Fibroblast of skin of right quadriceps (primary cell): Measurements from ENCODE around the gene TTC21A.
"Not testable (repeated sequence)": the region's sequence is repeated elsewhere in the genome, so short reads cannot be mapped to it uniquely, and the experiment has no call there.

ENCODE experiments used
- DNase-seq: peaks from one replicate; pipeline ENCODE4 v3.0.0-alpha.2; 2013

Gene TTC21A

DNA sequence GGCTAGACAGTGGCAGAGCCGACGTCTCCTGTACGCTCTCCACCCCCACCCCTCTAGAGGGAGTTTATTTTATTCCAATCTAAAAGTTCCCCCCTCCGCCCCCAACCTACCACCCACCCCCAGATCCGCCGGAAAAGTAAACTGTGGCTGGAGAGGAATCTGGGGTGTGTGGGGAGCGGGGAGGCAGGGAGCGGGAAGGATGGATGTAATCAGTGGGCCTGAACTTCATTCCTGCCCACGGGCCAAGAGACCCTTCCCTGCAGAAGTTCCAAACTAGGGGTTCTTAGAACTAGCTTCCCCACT lies 46.4 kb downstream of the TTC21A start:
- DNase-seq: no peak

DNA sequence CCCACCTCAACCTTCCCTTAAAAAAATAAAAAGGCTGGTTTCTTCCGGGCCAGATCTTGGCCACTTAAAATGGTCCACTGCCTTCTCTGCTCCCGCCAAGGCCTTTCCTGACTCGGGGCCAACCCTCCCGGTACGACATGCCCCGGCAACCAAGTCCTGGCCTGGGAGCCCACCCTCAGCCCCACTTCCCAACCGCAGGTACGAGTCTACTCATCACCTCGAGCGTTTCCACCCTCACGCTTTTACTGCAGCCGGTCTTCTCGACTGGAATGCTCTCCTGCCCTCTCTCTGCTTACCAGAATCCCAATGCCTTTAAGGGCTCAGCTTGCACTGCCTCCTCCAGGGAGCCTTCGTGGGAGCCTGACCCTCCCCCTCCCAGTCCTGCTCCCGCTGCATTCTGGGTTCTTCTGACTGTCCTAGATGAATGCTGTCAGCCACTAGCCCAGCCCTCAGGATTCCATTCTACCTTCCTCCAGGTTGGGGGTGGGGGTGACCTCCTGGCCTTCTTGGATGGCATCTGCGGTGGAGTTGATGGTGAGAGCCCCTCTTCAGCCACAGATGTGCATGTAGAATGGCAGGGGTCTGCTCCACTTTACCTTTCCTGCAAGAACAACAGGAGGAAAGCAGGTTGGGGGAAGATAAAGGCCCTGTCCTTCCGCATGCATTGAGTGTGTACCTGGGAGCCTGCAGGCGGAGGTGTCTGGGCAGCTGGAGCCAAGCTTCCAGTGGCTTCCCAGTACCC lies 47.0 kb downstream of the TTC21A start:
- DNase-seq: peak; percentile 32

DNA sequence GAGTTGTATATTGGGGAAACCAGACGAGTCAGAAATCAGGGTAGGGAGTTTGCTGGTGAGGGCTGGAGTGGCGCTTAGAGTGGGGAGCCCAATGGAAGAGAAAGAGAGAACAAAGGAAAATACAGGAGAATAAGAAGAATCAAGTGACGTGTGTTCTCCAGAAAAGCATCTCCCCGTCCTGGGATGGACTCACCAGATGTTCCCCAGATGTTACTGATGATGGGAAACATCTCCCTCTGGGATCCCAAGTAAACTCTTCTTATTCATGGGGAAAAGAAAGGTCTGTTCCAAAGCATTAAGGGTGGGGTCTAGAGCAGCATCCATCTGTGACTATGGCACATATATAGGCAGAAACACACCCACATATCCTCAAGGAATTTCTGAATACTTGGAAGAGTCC lies 48.9 kb downstream of the TTC21A start:
- DNase-seq: peak; percentile 32

DNA sequence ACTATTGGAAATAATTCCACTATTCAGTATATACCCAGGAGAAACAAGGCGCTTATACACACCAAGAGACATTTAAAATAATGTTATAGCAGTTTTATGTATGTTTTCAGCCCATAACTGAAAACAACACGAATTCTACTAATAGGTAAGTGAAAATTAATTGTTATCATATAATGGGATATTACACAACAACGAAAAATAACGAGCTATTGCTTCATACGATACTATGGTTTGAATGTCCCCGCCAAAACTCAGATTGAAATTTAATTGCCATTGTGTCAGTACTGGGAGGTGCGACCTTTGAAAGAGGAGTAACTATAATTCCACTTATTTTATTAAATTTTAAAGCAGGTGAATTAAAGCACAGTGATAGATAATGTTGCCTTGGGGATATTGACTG lies 49.9 kb downstream of the TTC21A start:
- DNase-seq: no peak

DNA sequence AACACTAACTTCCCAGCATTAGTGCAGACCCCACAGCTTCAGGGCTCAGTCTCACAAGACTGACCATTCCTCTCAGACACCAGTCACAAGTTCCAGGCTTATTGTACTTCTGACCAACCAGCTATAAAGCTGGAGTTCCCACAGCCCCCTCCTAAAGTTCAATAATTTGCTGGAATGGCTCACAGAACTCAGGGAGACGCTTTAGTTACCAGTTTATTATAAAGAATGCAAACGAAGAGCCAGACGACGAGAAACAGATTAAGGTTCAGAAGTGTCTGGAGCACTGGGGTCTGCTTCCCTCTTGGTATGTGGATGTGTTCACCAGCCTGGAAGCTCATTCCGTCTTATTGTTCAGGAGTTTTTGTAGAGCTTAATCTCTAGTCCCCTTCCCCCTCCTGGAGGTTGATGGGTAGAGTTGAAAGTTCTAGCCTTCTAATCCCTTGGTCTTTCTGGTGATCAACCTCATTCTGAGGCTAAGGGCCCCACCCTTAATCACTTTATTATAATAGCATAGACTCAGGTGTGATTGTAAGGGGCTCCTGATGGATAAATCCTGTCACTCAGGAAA lies 50.8 kb downstream of the TTC21A start:
- no peak for DNase-seq

DNA sequence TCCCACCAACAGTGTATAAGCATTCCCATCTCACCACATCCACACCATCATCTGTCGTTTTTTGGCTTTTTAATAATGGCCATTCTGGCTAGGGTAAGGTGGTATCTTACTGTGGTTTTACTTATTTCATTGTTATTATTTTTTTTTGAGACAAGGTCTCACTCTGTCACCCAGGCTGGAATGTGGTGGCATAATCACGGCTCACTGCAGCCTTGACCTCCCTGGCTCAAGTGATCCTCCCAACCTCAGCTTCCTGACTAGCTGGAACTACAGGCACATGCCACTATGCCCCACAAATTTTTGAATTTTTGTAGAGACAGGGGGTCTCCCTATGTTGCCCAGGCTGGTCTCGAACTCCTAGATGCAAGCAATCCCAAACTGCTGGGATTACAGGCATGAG lies 56.9 kb downstream of the TTC21A start:
- DNase-seq: no peak

DNA sequence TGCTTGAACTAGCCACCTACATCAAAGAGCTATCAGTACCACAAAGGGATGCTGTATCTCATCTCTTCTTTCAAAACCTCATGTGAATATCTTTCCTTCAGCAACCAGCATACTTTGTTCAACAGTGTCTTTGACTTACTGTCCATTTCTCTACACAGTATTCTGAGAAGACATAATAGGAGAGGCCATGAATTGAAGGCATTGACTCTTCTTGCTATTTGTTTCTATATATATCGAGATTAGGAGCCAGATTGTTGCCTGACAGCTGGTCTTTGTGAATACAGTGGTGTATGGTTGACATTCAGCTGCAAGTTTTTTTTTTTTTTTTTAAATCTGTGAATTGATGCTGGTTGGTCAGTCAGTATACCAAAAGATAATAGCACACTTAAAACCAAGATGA lies 58.0 kb downstream of the TTC21A start:
- DNase-seq: no peak

DNA sequence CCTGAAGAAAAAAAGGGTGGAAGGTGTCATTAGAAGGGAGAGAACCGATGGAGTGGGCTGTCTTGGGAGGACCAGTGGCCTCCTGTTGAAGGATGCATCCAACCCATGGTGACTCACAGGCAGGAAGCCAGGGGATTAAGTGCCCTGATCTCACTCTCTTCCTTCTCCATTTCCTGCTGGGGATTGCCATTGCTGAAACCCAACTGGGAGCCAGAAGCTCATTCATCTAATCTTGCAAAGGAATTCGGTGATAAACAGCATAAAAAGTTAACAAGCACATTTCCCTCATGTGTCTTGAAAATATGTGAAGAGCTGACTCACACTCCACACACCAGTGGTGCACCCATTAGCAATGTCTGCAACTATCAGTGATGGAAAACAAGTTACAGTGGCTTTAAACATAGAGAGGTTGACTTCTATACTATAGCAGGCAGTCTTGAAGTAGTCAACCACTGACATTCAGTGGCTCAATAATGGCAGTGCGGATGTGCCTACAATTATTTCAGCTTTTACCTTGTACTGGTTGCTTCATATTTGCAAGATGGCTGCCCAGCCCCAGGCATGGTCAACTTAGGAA lies 58.7 kb downstream of the TTC21A start:
- DNase-seq: peak; percentile 98

DNA sequence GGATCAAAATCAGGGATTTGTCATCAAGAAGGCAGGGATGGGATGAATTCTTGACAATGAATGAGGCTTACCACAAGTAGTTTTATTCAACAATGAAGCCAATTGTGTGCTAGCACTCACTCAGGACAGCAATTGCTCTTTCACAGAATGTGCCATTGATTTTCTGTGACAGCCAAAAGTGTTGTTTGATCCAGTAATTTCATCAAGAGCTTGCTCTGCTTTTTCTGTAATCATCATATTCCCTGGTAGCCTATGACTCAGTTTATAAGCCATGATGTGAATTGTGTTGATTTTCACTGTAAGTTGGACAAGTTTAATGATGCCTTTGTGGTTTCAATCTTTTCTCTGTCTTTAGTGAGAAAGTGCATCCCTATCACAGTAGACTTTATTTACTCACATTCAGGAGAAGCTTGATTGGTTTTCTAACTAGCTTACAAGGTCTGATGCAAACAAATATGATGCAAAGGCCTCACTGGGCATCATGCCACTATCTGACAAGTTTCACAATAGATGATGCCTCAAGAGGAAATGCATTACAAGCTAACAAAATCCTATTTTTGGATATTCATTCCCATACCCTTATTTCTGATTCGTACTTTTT lies 59.6 kb downstream of the TTC21A start:
- peak; percentile 95 for DNase-seq

DNA sequence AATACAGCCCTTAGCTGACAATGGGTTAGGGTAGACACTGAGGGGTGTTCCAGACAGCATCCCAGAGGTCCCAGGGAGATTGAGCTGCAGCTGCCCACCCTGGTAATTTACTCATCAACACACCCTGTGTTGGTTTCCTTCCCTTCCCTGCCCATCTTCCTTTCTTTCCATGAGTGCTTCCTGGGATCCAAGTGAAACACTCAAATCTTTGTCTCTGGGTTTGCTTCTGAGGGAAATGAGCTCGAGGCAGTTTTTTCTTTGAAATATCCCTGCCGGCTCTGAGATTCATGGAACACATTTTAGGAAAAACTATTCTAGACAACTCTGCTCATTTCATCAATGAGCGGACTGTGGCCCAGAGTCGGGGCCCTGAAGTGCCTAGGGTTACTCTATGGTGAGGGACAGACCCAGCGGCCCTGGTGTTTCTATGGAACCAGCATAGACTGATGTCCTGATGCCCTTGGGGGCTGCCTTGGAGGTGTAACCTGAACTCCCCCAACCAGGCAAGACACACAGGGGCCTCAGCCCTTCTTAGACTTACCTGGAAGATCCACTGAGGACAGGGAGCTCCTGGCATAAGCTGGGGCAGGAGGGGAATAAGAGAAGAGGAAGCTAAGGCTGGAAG lies 60.8 kb downstream of the TTC21A start:
- DNase-seq: no peak

DNA sequence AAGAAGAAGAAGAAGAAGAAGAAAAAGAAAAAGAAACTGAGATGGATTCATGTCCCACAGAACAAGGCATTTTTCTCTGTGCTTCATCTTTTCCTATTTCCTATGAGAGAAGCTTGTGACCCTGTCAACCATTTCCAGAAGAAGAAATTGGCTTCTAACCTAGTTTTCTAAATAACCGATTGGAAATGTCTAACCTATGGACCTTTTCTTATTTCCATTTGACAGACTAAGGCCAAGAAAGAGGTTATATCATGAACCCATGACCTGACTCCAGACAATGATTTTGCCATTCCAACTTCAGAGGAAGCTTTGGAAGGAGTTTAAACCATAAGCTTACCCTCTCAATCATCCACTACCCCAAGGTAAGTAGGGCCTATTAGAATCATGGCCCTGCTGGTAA lies 62.2 kb downstream of the TTC21A start:
- DNase-seq: no peak

DNA sequence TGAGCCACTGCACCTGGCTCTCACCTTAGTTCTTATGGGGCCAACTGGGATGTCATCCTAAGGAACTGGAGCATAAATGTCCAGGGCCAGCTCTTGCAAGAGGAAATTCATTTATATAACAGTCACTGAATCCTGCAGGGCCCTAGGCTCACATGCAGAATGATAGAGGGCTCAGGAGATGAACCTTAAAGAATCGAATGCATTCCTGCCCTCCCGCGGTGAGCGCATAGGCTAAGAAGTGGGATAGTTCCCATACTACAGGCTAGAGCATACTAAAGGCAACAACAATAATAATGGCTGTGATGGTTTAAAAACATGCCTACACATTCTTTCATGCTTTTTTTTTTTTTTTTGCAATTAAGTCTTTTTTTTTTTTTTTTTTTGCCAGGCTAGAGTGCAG lies 63.0 kb downstream of the TTC21A start:
- no peak for DNase-seq

DNA sequence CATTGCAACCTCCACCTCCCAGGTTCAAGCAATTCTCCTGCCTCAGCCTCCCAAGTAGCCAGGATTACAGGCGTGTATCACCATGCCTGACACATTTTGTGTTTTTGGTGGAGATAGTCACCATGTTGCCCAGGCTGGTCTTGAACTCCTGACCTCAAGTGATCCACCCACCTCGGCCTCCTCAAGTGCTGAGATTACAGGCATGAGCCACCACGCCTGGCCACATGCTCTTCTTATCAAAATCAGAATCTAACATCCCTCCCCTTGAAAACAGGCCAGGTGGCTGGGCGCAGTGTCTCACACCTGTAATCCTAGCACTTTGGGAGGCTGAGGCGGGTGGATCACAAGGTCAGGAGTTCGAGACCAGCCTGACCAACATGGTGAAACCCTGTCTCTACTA lies 63.4 kb downstream of the TTC21A start:
- not testable (repeated sequence) for DNase-seq

DNA sequence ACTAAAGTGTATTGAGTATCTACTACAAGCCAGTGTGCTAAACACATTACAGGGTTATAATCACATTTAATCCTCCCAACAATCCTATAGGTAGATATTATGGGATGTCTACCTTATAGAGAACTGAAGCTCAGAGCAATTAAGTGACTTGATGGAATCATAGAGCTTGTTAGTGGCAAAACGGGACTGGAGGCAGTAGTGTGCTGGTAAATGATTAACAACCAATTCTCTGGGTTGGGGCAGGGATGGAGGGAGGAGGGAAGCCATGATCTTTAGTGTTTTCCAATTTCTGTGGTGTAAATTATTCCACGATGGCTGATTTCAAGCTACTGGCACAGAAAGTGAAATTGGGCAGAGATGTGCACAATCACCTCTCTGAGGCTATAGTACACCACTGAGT lies 64.4 kb downstream of the TTC21A start:
- DNase-seq: no peak

DNA sequence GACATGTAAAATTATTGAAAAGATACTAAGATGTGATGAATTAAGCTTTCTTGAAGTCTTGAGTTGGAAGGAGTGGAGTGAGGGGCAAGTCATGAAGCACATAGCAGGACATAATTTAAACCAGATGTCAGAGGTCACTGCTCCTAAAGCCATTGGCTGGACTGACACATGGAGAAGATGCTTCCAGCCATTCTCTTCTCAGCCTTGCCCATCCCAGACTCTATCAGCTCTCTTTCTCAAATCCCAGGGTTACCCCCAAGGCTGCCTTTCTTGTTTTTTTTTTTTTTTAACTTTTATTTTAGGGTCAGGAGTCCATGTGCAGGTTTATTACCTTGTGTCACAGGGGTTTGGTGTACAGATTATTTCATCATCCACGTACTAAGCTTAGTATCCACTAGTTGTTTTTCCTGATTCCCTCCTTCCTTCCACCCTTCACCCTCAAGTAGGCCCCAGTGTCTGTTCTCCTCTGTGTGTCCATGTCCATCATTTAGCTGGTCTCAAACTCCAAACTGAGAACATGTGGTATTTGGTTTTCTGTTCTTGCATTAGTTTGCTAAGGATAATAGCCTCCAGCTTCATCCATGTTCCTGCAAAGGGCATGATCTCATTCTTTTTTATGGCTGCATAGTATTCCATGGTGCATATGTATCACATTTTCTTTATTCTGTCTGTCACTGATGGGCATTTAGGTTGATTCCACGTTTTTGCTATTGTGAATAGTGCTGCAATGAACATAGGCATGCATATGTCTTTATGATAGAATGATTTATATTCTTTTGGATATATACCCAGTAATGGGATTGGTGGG lies 66.0 kb downstream of the TTC21A start:
- no peak for DNase-seq

DNA sequence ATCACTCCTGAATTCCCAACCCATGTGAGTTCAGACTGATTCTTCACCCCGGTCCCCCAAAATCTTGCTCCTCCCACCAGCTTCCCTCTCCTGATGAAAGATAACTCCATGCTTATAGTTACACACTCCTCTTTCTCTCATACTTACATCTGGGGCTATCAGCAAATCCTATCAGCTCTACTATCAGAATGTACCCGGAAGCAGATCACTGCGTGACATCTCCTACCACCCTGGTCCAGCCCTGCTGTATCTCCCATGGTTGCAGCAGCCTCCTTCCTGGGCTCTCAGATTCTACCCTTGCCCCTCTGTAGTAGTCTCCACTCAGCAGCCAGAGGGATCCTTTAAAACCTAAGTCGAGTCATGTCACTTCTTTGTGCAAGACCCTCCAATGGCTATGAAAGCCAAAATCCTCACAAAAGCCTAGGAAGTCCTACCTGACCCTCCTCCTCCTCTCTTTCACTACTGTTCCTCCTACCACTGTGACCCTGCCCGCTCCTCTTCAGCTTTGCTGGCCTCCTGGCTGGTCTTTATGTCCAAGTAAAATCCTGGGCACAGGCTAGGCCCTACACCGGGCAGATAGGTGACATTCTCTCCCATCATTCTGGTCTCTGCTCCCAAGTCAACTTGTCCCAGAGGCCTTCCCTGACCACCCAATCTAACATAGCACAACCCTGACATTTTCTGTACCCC lies 68.7 kb downstream of the TTC21A start:
- no peak for DNase-seq

DNA sequence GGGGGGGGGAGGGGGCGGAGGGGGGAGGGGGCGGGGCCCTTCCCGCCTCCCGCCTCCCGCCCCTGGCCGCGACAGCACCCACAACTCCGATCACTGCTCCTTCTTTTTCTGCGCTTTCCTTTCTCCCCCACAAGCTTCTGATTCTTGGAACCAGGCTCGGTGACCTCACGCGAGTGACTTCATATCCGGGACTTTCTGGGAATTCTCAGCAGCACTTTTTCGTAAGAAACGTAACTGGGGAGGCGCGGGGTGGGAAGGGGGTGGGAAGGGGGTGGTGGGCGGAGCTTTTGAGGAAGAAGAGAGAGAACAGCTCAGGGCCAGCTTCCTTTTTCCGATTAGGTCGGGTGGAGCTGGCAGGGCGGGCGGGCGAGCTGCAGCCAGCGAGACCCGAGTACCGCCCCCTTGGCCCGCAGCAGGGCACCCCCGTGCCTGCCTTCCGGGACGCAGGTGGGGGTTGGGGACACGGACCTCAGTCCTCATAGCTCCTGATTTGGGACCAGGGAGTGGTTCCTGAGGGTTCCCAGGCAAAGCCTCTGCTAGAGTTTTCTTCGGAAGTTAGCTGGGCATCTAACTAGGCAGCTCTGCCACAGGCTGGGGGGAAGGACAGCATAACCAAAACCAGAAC lies 70.3 kb downstream of the TTC21A start:
- peak; percentile 97 for DNase-seq

DNA sequence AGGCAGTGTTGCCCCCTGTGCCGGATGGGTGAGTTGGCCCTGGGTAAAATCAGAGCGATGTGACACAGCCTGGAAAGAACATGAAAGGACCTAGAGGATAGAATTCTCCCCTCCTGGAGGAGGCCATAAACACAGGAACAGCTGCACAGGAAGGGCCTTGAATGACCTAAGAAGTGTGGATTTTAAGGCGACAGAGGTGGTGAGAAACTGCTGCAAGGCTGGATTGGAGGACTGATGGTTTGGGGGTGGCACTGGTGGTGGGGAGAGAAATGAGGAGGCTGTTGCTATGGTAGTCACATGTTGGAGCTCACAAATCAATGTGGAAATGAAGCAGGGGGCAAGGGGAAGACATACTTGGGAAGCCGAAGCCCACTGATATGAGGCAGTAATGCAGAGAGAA lies 71.1 kb downstream of the TTC21A start:
- peak; percentile 45 for DNase-seq

DNA sequence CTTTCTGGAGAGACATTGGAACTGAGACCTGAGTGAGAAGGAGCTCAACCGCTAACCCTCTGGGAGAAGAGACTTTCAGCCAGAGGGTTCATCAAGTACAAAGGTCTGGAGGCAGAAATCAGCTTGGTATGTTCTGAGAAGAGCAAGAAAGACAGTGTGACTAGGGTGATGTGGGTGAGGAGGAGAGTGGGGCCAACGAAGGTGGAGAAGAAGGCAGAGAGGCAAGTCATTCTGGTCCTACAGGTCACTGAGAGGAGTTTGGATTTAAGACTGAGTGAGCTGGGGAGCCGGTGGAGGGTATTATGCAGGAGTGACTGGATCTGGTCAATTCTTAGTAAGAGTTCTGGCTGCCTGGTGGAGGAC lies 72.7 kb downstream of the TTC21A start:
- no peak for DNase-seq

DNA sequence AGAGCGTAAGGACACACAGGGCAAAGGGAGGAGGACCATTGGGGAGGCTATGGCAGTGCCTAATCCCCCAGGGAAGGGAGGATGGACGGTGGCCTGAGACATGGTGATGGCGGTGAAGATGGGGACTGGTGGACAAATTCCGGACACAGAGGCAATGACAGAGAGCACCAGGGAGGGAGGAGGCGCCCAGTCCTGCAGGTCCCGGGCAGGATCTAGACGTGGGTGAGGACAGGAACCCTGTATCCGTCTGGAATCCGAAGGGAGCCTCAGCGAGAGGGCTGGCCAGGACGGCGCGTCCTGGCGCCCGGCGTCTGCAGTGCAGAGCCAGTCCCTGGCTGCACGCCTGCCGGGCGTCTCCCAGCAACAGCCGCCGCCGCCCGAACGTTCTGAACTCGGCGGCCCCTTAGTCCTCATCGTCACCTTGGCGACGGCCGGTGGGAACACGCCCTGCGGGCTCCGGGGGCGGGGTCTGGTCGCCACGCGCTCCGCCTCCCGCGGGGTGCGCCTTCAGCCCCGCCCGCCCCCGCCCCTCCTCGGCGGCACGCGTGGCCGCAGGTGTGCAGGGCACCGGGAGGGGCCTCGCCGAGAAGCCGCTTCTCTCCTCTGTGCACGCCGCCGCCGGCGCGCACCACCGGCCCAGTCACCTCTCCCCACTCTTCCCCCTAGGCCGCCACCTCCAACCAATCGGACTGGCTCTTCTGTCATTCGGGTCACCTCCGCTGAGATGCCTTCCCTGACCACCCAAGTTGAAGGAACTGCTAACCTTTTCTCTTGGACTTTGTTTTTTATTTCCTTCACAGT lies 73.3 kb downstream of the TTC21A start:
- peak; percentile 75 for DNase-seq
